HG03442 (cell line): ENCODE data around the gene GLMP.

Experiments used
- ATAC-seq: cut with Tn5 transposase; IDR thresholded peaks from one replicate; pipeline ENCODE4 v1.9.1; 2021; ENCODE audit warnings: mild to moderate bottlenecking, moderate library complexity; ENCODE audit not compliant: unreplicated experiment

Gene GLMP

GRCh38 chr1:156251527-156251926 is 44.0 kb downstream of the GLMP start:
- ATAC-seq, result no peak

GRCh38 chr1:156249593-156249992 is 45.9 kb downstream of the GLMP start:
- no peak for ATAC-seq

- no peak for ATAC-seq
These were observed 47.2 kb downstream of the GLMP start for GRCh38 chr1:156248323-156248683.

- ATAC-seq, result no peak
These were observed 47.8 kb downstream of the GLMP start, which contains the start of gene PAQR6 for GRCh38 chr1:156247460-156248322. TSS of gene PAQR6 (minus strand) at chr1:156248056. CDS start at chr1:156246731, 1,325 bp downstream.

- ATAC-seq, result no peak
These were observed 48.6 kb downstream of the GLMP start for GRCh38 chr1:156246781-156247459.

- ATAC-seq, result no peak
These were observed 49.2 kb downstream of the GLMP start for GRCh38 chr1:156246241-156246780.

- ATAC-seq, result no peak
These were observed 49.8 kb downstream of the GLMP start for GRCh38 chr1:156245451-156246232.

- ATAC-seq, result no peak
These were observed 50.8 kb downstream of the GLMP start for GRCh38 chr1:156244712-156245111.

- no peak for ATAC-seq
These were observed 51.4 kb downstream of the GLMP start for GRCh38 chr1:156244126-156244525.

- no peak for ATAC-seq
These were observed 52.7 kb downstream of the GLMP start for GRCh38 chr1:156242738-156243137.
